HL-60 (cell line): Measurements from ENCODE around the gene E2F2.

Source experiments
- DNase-seq, 2 experiments: peaks; one replicate each; pipeline ENCODE4 v3.0.0-alpha.2; 2010 to 2020; ENCODE audit warnings: low read depth in 1 of 2, low spot score in 1 of 2
- H3K27ac ChIP-seq: fragments of 250-450 bp; sonication (Bioruptor Pico); replicated peaks from 2 replicates; pipeline ENCODE4 v1.5.1; 2020; ENCODE audit warnings: mild to moderate bottlenecking, moderate library complexity
- H3K27me3 ChIP-seq: fragments of 250-450 bp; sonication (Bioruptor Pico); 2 replicates; pipeline ENCODE4 v1.5.1; 2021; ENCODE audit warnings: mild to moderate bottlenecking, moderate library complexity; ENCODE audit not compliant: insufficient read depth, poor library complexity, severe bottlenecking
- H3K4me3 ChIP-seq: replicated peaks from 2 replicates; pipeline ENCODE4 v1.5.1; 2011; ENCODE audit warnings: mild to moderate bottlenecking, control low read depth, low read length; ENCODE audit not compliant: insufficient read depth
- GABPA ChIP-seq: IDR thresholded peaks from 2 replicates; pipeline ENCODE4 v1.6.1; 2012; ENCODE audit warnings: low read depth
- POLR2AphosphoS5 ChIP-seq: IDR thresholded peaks from 2 replicates; pipeline ENCODE4 v1.6.1; 2012; ENCODE audit warnings: low read depth
- SPI1 ChIP-seq: IDR thresholded peaks from 2 replicates; pipeline ENCODE4 v1.6.1; 2012; ENCODE audit warnings: low read depth, mild to moderate bottlenecking, borderline replicate concordance
- TF ChIP-seq, protein P1 (sequence below): IDR thresholded peaks from 2 replicates; pipeline ENCODE4 v1.6.1; 2012; ENCODE audit warnings: low read depth; ENCODE audit not compliant: insufficient replicate concordance
- TF ChIP-seq, protein P2 (sequence below): IDR thresholded peaks from one replicate; pipeline ENCODE4 v1.5.1; 2011; ENCODE audit warnings: low read length, control low read depth, inconsistent platforms; ENCODE audit not compliant: insufficient read depth

The E2F2 gene

DNA sequence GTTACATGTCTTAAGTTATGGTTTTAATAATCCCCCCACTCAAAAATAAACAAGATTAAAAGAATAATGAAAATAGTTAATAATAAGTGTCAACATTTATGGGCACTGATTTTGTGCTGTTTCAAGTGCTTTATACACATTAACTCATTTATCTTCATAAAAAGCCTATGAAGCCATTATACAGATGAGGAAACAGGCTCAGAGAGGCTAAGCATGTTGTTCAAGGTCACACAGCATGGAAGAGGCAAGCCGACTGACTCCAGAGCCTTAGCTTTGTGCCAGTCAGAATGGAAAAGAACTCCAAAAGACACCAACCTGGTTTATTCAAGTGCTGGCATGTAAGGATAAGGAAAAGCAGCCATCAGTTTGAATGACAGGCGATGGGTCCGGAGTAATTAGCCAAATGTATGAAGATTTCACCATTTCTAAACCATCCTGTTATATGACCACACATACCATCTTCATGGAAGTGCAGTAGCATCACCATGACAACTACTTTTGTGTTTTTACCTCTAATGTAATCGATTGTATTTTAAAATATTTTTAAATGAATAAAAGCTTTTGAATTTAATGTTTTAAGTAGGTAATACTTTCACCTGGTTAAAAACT, 42.6 kb upstream of the E2F2 start:
- Histone ChIP-seq H3K27me3 (peaks cover 36% of the 10 kb centered on the region), H3K4me3 (no peak overlapping the region), H3K27ac (no peak overlapping the region)
- DNase-seq = no peak
- TF ChIP-seq, protein P1, sequence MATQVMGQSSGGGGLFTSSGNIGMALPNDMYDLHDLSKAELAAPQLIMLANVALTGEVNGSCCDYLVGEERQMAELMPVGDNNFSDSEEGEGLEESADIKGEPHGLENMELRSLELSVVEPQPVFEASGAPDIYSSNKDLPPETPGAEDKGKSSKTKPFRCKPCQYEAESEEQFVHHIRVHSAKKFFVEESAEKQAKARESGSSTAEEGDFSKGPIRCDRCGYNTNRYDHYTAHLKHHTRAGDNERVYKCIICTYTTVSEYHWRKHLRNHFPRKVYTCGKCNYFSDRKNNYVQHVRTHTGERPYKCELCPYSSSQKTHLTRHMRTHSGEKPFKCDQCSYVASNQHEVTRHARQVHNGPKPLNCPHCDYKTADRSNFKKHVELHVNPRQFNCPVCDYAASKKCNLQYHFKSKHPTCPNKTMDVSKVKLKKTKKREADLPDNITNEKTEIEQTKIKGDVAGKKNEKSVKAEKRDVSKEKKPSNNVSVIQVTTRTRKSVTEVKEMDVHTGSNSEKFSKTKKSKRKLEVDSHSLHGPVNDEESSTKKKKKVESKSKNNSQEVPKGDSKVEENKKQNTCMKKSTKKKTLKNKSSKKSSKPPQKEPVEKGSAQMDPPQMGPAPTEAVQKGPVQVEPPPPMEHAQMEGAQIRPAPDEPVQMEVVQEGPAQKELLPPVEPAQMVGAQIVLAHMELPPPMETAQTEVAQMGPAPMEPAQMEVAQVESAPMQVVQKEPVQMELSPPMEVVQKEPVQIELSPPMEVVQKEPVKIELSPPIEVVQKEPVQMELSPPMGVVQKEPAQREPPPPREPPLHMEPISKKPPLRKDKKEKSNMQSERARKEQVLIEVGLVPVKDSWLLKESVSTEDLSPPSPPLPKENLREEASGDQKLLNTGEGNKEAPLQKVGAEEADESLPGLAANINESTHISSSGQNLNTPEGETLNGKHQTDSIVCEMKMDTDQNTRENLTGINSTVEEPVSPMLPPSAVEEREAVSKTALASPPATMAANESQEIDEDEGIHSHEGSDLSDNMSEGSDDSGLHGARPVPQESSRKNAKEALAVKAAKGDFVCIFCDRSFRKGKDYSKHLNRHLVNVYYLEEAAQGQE = no peak
- TF ChIP-seq, protein P2, sequence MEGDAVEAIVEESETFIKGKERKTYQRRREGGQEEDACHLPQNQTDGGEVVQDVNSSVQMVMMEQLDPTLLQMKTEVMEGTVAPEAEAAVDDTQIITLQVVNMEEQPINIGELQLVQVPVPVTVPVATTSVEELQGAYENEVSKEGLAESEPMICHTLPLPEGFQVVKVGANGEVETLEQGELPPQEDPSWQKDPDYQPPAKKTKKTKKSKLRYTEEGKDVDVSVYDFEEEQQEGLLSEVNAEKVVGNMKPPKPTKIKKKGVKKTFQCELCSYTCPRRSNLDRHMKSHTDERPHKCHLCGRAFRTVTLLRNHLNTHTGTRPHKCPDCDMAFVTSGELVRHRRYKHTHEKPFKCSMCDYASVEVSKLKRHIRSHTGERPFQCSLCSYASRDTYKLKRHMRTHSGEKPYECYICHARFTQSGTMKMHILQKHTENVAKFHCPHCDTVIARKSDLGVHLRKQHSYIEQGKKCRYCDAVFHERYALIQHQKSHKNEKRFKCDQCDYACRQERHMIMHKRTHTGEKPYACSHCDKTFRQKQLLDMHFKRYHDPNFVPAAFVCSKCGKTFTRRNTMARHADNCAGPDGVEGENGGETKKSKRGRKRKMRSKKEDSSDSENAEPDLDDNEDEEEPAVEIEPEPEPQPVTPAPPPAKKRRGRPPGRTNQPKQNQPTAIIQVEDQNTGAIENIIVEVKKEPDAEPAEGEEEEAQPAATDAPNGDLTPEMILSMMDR = no peak
- no peak for TF ChIP-seq POLR2AphosphoS5
- TF ChIP-seq SPI1 = no peak
- no peak for TF ChIP-seq GABPA

DNA sequence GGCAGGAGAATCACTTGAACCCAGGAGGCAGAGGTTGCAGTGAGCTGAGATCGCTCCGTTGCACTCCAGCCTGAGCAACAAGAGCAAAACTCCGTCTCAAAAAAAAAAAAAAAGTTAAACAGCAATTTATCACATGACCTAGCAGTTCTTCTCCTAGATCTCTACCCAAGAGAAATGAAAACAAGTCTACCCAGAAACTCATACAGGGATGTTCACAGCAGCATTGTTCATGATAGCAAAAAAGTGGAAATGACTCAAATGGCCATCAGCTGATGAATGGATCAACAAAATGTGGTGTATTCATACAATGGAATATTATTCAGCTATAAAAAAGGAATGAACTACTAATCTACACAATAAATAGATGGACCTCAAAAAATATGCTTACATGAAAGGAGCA, 40.4 kb upstream of the E2F2 start:
- TF ChIP-seq SPI1 = no peak
- TF ChIP-seq, protein P1 = no peak
- TF ChIP-seq POLR2AphosphoS5 = no peak
- TF ChIP-seq, protein P2 = no peak
- no peak for TF ChIP-seq GABPA
- no peak for DNase-seq
- no peak overlapping the region for H3K27ac ChIP-seq
- peaks cover 38% of the 10 kb centered on the region for H3K27me3 ChIP-seq
- H3K4me3 ChIP-seq = no peak overlapping the region

DNA sequence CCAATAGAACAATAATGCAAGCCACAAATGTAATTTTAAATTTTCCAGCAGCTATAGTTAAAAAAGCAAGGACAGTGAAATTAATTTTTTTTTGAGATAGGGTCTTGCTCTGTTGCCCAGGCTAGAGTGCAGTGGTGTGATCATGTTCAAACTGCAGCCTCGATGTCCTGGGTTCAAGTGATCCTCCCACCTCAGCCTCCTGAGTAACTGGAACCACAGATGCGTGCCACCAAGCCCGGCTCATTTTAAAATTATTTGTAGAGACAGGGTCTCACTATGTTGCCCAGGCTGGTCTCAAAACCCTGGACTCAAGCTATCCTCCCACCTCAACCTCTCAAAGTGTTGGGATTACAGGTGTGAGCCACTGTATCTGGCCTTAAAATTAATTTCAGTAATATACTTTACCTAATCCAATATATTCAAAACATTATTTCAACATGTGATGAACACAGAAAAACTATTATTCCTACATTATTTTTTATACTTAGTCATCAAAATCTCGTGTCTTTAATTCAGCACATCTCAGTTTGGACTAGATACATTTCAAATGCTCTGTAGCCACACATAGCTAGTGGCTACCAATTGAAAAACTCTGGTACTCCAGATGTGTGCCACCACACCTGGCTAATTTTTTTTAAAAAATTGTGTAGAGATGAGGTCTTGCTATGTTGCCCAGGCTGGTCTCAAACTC, 39.1 kb upstream of the E2F2 start:
- TF ChIP-seq, protein P2 = no peak
- TF ChIP-seq GABPA = no peak
- no peak for TF ChIP-seq POLR2AphosphoS5
- TF ChIP-seq SPI1 = no peak
- TF ChIP-seq, protein P1 = no peak
- Histone ChIP-seq H3K27me3 (peaks cover 38% of the 10 kb centered on the region), H3K27ac (no peak overlapping the region), H3K4me3 (no peak overlapping the region)
- DNase-seq = no peak
